Measurements from ENCODE around the gene SMIM24.
A peak's percentile ranks its signal among the peaks of the same experiment; 100 is the strongest.

SMIM24 gene

DNA sequence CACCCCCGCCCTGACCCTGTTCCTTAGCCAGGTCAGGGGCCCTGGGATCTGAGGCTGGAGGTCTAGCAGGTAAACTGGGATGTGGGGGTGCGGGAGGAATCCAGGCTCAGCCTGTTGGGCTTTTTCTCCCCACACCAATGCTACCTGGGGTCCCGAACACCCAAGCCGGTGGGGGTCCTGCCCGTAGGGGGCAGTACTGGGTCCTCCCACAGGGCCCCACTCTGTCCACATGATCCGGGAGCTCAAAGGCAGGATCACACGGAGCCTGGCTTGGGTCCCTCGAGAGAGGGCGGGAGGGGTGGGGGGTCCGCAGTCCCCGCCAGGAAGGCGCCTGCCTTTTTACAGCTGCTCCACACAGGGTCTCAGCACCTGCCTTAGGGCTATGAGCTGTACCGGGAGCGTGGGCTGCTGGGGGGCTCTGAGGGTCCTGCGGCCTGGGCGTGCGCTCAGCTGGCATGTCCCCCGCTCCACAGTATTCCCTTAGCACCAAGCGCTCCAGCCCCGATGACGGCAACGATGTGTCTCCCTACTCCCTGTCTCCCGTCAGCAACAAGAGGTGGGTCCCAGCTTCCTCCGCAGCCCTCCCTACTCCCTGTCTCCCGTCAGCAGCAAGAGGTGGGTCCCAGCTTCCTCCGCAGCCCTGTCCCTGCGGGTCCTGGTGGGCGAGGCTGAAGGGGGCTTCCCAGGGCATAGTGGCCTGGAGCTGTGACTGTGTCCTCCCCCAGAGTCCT is 46.3 kb upstream of the SMIM24 start:
- Histone ChIP-seq H3K36me3 (replicated peaks) (peaks cover 44% of the 10 kb centered on the region), H3K27ac (no peak overlapping the region), H3K27me3 (replicated peaks) (no peaks in the 10 kb centered on the region), H3K4me3 (ENCODE audit: low read depth, low read length) (no peak overlapping the region)
- in situ Hi-C loops (cut with HindIII; ENCODE audit: low pct_ligation_motif_present, low sequenced_read_pairs): no loop called here
- TF ChIP-seq, protein P1, sequence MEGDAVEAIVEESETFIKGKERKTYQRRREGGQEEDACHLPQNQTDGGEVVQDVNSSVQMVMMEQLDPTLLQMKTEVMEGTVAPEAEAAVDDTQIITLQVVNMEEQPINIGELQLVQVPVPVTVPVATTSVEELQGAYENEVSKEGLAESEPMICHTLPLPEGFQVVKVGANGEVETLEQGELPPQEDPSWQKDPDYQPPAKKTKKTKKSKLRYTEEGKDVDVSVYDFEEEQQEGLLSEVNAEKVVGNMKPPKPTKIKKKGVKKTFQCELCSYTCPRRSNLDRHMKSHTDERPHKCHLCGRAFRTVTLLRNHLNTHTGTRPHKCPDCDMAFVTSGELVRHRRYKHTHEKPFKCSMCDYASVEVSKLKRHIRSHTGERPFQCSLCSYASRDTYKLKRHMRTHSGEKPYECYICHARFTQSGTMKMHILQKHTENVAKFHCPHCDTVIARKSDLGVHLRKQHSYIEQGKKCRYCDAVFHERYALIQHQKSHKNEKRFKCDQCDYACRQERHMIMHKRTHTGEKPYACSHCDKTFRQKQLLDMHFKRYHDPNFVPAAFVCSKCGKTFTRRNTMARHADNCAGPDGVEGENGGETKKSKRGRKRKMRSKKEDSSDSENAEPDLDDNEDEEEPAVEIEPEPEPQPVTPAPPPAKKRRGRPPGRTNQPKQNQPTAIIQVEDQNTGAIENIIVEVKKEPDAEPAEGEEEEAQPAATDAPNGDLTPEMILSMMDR (IDR thresholded peaks at IDR 0.05; ENCODE audit: low read depth, low read length, missing control alignments): peak; percentile 44
- DNase-seq: no peak

DNA sequence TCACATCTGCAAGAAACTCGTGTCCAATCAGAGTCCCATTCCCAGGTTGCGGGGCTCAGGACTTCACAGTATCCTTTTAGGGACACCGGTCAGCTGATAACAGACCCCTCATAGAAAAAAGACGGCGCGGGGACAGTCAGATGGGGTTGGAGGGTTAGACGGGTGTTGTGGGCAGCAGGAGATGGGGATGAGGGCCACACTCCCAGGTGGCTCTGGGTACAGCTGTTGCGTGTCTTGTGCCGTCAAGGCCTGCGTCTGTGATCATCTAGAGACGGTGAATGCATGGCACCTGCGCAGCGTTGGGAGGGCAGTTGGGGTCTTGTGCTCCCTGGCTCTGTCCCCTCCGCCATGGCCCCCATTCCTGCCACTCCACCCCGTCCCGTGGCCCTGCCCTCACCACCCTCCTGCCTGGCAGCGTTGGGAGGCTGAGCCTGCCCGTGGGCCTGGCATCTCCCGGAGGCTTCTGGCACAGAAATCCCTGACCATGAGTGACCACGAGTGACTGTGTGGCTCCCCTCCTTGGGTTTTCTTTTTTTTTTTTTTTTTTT is 44.7 kb upstream of the SMIM24 start:
- Histone ChIP-seq H3K36me3 (replicated peaks) (peaks cover 36% of the 10 kb centered on the region), H3K27ac (no peak overlapping the region), H3K4me3 (ENCODE audit: low read depth, low read length) (no peak overlapping the region), H3K27me3 (replicated peaks) (no peaks in the 10 kb centered on the region)
- TF ChIP-seq, protein P1 (IDR thresholded peaks at IDR 0.05; ENCODE audit: low read depth, low read length, missing control alignments): no peak
- no peak for DNase-seq
- in situ Hi-C loops (cut with HindIII; ENCODE audit: low pct_ligation_motif_present, low sequenced_read_pairs): no loop called here

DNA sequence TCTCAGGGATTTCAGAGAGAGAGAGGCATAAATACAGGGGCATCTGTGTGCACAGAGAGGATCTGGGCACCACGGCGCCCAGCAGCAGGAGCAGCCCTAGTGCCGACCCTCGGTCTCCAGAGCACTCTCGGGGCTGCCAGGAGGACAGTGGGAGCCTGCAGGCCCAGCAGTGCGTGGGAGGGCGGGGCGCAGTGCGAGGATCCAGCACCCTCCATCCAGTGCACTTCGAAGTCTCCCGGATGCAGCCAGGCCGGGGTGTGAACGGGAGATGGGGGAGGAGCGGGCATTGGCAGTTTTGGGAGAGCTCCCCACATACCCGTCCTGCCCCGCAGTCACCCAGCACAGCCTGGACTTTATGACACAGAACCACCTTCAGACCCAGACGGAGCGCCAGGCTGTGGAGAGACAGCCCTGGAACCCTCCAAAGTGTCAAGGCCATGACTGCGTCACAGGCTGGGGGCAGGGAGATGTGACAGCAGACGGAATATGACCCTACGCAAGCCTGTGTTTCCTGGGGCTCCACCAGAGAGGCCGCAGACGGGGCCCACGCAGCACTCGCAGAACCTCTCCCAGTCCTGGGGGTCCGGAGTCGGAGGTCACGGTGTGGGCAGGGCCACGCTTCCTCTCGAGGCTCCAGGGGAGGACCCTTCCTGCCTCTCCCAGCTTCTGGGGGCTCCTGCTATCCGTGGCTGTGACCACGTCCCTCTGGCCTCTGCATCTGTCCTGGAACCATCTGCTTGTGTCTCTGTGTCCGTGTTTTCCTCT is 43.9 kb upstream of the SMIM24 start:
- TF ChIP-seq, protein P1 (IDR thresholded peaks at IDR 0.05; ENCODE audit: low read depth, low read length, missing control alignments): no peak
- Histone ChIP-seq H3K27ac (no peak overlapping the region), H3K36me3 (replicated peaks) (peaks cover 36% of the 10 kb centered on the region), H3K4me3 (ENCODE audit: low read depth, low read length) (no peak overlapping the region), H3K27me3 (replicated peaks) (no peaks in the 10 kb centered on the region)
- DNase-seq: no peak
- in situ Hi-C loops (cut with HindIII; ENCODE audit: low pct_ligation_motif_present, low sequenced_read_pairs): no loop called here

DNA sequence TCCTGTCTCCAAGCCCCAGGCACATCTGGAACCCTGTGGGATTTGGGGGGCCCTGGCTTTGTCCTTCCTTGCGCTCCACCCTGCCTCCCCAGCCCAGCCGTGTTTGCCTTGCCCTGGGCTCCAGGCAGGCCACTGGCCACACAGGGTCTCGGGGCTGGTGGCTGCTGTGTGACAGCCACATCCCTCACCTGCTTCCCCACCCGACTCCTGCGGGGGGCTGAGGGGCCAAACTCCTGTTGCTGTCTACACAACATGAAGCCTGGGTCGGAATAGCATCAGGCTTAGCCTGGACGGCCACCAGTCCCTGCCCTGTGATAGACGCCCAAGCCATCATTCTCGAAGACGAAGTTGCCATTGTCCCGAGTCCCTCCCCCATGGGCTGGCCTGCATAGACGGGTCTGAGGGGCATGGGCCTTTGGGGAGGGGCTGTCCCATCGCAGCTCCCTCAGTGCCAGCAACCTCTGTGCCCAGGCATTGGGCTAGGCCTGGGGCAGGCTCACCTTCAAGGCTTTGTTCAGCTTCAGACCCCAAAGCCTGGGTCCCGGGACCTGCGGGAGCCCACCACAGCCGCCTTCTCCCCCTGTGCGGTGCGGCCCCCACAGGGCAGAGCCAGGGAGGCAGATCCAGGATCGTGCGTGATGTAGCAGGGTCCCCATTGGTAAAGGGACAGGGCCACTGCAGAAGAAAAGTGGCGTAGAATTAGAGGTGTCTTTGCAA is 43.2 kb upstream of the SMIM24 start:
- Histone ChIP-seq H3K27ac (no peak overlapping the region), H3K27me3 (replicated peaks) (no peaks in the 10 kb centered on the region), H3K36me3 (replicated peaks) (peaks cover 36% of the 10 kb centered on the region), H3K4me3 (ENCODE audit: low read depth, low read length) (no peak overlapping the region)
- in situ Hi-C loops (cut with HindIII; ENCODE audit: low pct_ligation_motif_present, low sequenced_read_pairs): no loop called here
- TF ChIP-seq, protein P1 (IDR thresholded peaks at IDR 0.05; ENCODE audit: low read depth, low read length, missing control alignments): no peak
- DNase-seq: no peak

DNA sequence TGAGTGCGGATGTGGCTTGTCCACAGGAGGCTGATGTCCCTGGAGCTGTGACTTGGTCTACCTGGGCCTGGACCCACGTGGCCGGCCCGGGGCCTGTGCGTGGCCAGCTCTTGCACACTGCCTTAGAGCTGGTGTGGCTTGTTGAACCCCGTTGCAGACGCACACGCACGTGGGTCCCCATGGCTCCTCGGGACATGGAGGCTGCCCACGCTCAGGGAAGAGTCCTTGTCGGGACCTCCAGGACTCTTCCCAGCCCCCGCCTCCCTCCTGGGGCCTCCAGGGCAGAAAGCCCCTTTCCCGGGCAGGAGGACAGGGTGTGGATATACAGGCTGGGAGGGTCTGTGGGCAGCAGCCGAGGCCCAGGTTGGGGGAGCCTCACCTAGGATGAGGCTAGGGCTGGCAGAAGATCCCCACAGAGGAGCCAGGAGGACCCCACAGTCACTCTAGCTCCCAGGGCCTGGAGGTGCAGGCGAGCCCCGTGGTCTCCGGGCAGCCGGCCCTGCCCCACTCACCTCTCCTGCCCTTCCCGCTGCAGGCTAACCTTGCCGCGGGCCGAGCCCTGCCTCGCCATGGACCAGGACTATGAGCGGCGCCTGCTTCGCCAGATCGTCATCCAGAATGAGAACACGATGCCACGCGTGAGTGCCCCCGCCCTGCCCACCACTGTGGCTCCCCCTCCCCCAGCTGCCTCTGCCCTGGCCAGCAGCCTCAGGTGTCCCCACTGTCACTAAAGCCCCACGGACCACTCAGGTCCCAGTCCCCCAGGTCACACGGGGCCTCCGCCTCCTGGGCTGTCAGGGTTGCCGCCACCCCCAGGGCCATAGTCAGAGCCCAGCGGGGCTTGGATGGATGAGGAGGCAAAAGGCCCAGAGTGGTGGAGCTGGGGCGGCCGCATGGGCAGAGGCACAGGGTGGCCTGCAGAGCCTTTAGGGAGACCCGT is 42.4 kb upstream of the SMIM24 start:
- peaks cover 29% of the 10 kb centered on the region for H3K36me3 ChIP-seq (replicated peaks)
- in situ Hi-C loops (cut with HindIII; ENCODE audit: low pct_ligation_motif_present, low sequenced_read_pairs): no loop called here
- no peak overlapping the region for H3K4me3 ChIP-seq (ENCODE audit: low read depth, low read length)
- no peaks in the 10 kb centered on the region for H3K27me3 ChIP-seq (replicated peaks)
- DNase-seq: no peak
- TF ChIP-seq, protein P1 (IDR thresholded peaks at IDR 0.05; ENCODE audit: low read depth, low read length, missing control alignments): no peak
- no peak overlapping the region for H3K27ac ChIP-seq

Data from brain microvascular endothelial cell (primary cell).